HUES48 (cell line): ENCODE data around the gene PHKA2.
A peak's percentile ranks its signal among the peaks of the same experiment; 100 is the strongest.

ENCODE experiments used
- H3K27ac ChIP-seq: one replicate; pipeline ENCODE4 v1.7.0; 2013; ENCODE audit warnings: low read depth, low read length, inconsistent platforms
- H3K27me3 ChIP-seq: 2 replicates; pipeline ENCODE4 v1.6.1; 2013; ENCODE audit warnings: mild to moderate bottlenecking, low read length; ENCODE audit not compliant: control insufficient read depth, insufficient read depth
- H3K36me3 ChIP-seq: 2 replicates; pipeline ENCODE4 v1.6.1; 2013; ENCODE audit warnings: low read length; ENCODE audit not compliant: control insufficient read depth, insufficient read depth
- H3K4me1 ChIP-seq: 2 replicates; pipeline ENCODE4 v1.6.1; 2013; ENCODE audit warnings: mild to moderate bottlenecking, low read length; ENCODE audit not compliant: control insufficient read depth, insufficient read depth
- H3K4me3 ChIP-seq: 2 replicates; pipeline ENCODE4 v1.5.1; 2013; ENCODE audit warnings: mild to moderate bottlenecking, low read depth, low read length
- H3K9ac ChIP-seq: 2 replicates; pipeline ENCODE4 v1.6.1; 2013; ENCODE audit warnings: mild to moderate bottlenecking, low read depth, low read length, moderate library complexity
- H3K9me3 ChIP-seq: 2 replicates; pipeline ENCODE4 v1.6.1; 2013; ENCODE audit warnings: low read length; ENCODE audit not compliant: control insufficient read depth, insufficient read depth

The PHKA2 gene

GRCh38 chrX:18890049-18890381 is 93.9 kb downstream of the PHKA2 start:
- Histone ChIP-seq H3K4me3 (no peak overlapping the region), H3K27ac (no peak overlapping the region), H3K4me1 (peaks cover 14% of the 10 kb centered on the region), H3K36me3 (peaks cover 5% of the 10 kb centered on the region; the same call in 1 of the 2 replicates), H3K9me3 (peaks cover 13% of the 10 kb centered on the region; the same call in 1 of the 2 replicates), H3K27me3 (no peaks in the 10 kb centered on the region; the same call in 1 of the 2 replicates), H3K9ac (no peak overlapping the region)

- peaks cover 13% of the 10 kb centered on the region; the same call in 1 of the 2 replicates for H3K9me3 ChIP-seq
Measured at GRCh38 chrX:18889346-18890048, 94.4 kb downstream of the PHKA2 start.

DNA sequence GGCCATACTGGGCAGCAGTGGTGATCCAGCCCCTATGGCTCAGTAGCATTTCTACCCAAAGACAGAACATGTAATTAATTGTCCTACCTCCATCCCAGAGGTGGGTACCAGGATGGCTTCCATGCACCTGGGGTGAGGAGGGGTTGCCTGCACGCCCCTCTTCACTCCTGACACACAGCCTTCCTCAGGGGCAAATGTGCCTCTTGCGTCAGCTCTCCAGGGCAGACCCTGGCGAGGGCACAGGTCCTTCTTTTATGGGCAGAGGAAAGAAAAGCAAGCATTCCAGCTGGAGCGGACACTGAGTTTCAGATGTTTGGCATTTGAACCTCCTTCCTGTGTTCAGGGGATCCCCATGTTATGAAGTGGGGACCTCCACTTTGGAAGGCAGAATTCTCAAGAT is 95.6 kb downstream of the PHKA2 start:
- peaks cover 9% of the 10 kb centered on the region; the same call in 1 of the 2 replicates for H3K9me3 ChIP-seq
- H3K27ac ChIP-seq, result no peak overlapping the region
- H3K36me3 ChIP-seq, result peaks cover 3% of the 10 kb centered on the region; the same call in 1 of the 2 replicates
- H3K27me3 ChIP-seq, result no peaks in the 10 kb centered on the region; the same call in 1 of the 2 replicates
- H3K4me3 ChIP-seq, result no peak overlapping the region
- peaks cover 14% of the 10 kb centered on the region for H3K4me1 ChIP-seq
- no peak overlapping the region for H3K9ac ChIP-seq

More at GRCh38 chrX:18889346-18890048, 94.4 kb downstream of the PHKA2 start:
- Histone ChIP-seq H3K9ac (no peak overlapping the region), H3K4me1 (peaks cover 14% of the 10 kb centered on the region), H3K4me3 (no peak overlapping the region), H3K27me3 (no peaks in the 10 kb centered on the region; the same call in 1 of the 2 replicates), H3K36me3 (peaks cover 5% of the 10 kb centered on the region; the same call in 1 of the 2 replicates), H3K27ac (no peak overlapping the region)

- H3K4me3 ChIP-seq, result no peak overlapping the region
- H3K27me3 ChIP-seq, result no peaks in the 10 kb centered on the region; the same call in 1 of the 2 replicates
- H3K9ac ChIP-seq, result no peak overlapping the region
- peaks cover 14% of the 10 kb centered on the region for H3K4me1 ChIP-seq
- H3K9me3 ChIP-seq, result peaks cover 8% of the 10 kb centered on the region; the same call in 1 of the 2 replicates
- H3K27ac ChIP-seq, result no peak overlapping the region
- no peaks in the 10 kb centered on the region for H3K36me3 ChIP-seq
Measured at GRCh38 chrX:18887825-18888212, 96.1 kb downstream of the PHKA2 start.

- Histone ChIP-seq H3K4me3 (no peak overlapping the region), H3K27ac (no peak overlapping the region), H3K9ac (no peak overlapping the region), H3K36me3 (no peaks in the 10 kb centered on the region), H3K27me3 (no peaks in the 10 kb centered on the region; the same call in 1 of the 2 replicates), H3K4me1 (peaks cover 14% of the 10 kb centered on the region), H3K9me3 (peaks cover 9% of the 10 kb centered on the region)
Measured at GRCh38 chrX:18887177-18887824, 96.6 kb downstream of the PHKA2 start.

- Histone ChIP-seq H3K36me3 (no peaks in the 10 kb centered on the region), H3K9ac (no peak overlapping the region), H3K27ac (no peak overlapping the region), H3K4me3 (peak overlapping the region; percentile 42), H3K9me3 (peaks cover 13% of the 10 kb centered on the region), H3K27me3 (no peaks in the 10 kb centered on the region; the same call in 1 of the 2 replicates), H3K4me1 (peaks cover 14% of the 10 kb centered on the region)
Measured at GRCh38 chrX:18886344-18887161, 97.4 kb downstream of the PHKA2 start.

- H3K27me3 ChIP-seq, result no peaks in the 10 kb centered on the region; the same call in 1 of the 2 replicates
- H3K36me3 ChIP-seq, result no peaks in the 10 kb centered on the region
- H3K4me3 ChIP-seq, result peak overlapping the region; percentile 42
- H3K27ac ChIP-seq, result no peak overlapping the region
- H3K4me1 ChIP-seq, result peaks cover 14% of the 10 kb centered on the region
- no peak overlapping the region for H3K9ac ChIP-seq
- peaks cover 13% of the 10 kb centered on the region for H3K9me3 ChIP-seq
Measured at GRCh38 chrX:18886005-18886343, 97.9 kb downstream of the PHKA2 start.

- Histone ChIP-seq H3K9me3 (peaks cover 13% of the 10 kb centered on the region), H3K27me3 (no peaks in the 10 kb centered on the region; the same call in 1 of the 2 replicates), H3K4me3 (peak overlapping the region; percentile 42), H3K36me3 (no peaks in the 10 kb centered on the region), H3K27ac (no peak overlapping the region), H3K4me1 (peaks cover 14% of the 10 kb centered on the region), H3K9ac (no peak overlapping the region)
Measured at GRCh38 chrX:18885328-18886004, 98.4 kb downstream of the PHKA2 start.

GRCh38 chrX:18884916-18885315 is 99.0 kb downstream of the PHKA2 start:
- Histone ChIP-seq H3K9me3 (peaks cover 17% of the 10 kb centered on the region), H3K27me3 (no peaks in the 10 kb centered on the region; the same call in 1 of the 2 replicates), H3K4me1 (peaks cover 14% of the 10 kb centered on the region), H3K27ac (no peak overlapping the region), H3K36me3 (no peaks in the 10 kb centered on the region), H3K4me3 (no peak overlapping the region), H3K9ac (no peak overlapping the region)

GRCh38 chrX:18883961-18884765 is 99.8 kb downstream of the PHKA2 start:
- Histone ChIP-seq H3K9ac (no peak overlapping the region), H3K9me3 (peaks cover 17% of the 10 kb centered on the region), H3K27me3 (no peaks in the 10 kb centered on the region; the same call in 1 of the 2 replicates), H3K36me3 (no peaks in the 10 kb centered on the region), H3K27ac (no peak overlapping the region), H3K4me1 (peaks cover 14% of the 10 kb centered on the region), H3K4me3 (no peak overlapping the region)
